ENCODE measurements around the gene AIFM2.

DNA sequence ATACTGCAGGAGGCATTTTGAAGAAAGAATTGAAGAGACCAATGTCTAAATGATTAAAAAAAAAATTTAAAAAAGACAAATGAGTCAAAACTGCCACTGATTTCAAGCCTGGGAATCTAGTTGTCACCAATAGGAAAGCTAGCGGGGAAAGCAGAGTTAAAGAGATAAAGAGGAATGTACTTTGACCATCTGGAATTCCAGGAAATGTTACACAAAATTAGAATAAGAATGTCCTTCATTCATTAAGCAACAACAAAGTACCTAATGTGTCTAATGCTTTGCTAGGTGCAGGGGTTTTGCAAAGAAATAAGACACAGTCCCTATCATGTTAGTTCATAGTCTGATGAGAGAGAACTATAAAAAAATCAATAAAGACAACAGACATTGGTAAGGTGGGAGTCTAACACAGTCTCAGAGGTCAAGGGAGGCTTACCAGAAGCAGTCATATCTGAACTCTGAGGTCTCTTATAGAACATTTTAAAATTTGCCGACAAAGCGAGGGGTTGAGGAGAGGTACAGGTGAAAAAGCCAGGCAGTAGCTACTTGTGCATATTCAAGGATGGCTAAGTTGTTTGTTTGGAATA lies 22.7 kb upstream of the AIFM2 start:
- TF ChIP-seq, protein P1, sequence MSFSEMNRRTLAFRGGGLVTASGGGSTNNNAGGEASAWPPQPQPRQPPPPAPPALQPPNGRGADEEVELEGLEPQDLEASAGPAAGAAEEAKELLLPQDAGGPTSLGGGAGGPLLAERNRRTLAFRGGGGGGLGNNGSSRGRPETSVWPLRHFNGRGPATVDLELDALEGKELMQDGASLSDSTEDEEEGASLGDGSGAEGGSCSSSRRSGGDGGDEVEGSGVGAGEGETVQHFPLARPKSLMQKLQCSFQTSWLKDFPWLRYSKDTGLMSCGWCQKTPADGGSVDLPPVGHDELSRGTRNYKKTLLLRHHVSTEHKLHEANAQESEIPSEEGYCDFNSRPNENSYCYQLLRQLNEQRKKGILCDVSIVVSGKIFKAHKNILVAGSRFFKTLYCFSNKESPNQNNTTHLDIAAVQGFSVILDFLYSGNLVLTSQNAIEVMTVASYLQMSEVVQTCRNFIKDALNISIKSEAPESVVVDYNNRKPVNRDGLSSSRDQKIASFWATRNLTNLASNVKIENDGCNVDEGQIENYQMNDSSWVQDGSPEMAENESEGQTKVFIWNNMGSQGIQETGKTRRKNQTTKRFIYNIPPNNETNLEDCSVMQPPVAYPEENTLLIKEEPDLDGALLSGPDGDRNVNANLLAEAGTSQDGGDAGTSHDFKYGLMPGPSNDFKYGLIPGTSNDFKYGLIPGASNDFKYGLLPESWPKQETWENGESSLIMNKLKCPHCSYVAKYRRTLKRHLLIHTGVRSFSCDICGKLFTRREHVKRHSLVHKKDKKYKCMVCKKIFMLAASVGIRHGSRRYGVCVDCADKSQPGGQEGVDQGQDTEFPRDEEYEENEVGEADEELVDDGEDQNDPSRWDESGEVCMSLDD (CRISPR knock-in tag; IDR thresholded peaks at IDR 0.05; ENCODE audit: borderline replicate concordance), result no peak
- TF ChIP-seq, protein P2, sequence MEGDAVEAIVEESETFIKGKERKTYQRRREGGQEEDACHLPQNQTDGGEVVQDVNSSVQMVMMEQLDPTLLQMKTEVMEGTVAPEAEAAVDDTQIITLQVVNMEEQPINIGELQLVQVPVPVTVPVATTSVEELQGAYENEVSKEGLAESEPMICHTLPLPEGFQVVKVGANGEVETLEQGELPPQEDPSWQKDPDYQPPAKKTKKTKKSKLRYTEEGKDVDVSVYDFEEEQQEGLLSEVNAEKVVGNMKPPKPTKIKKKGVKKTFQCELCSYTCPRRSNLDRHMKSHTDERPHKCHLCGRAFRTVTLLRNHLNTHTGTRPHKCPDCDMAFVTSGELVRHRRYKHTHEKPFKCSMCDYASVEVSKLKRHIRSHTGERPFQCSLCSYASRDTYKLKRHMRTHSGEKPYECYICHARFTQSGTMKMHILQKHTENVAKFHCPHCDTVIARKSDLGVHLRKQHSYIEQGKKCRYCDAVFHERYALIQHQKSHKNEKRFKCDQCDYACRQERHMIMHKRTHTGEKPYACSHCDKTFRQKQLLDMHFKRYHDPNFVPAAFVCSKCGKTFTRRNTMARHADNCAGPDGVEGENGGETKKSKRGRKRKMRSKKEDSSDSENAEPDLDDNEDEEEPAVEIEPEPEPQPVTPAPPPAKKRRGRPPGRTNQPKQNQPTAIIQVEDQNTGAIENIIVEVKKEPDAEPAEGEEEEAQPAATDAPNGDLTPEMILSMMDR (CRISPR knock-in tag; IDR thresholded peaks at IDR 0.05), result no peak

Measured in HepG2 (cell line).